DOHH2 (cell line): Measurements from ENCODE around the gene SLC22A6.

Experiments used
- H3F3A ChIP-seq: fragments of 200-600 bp; sonication (generic), shearing (Covaris generic); 2 replicates; pipeline ENCODE4 v1.6.0; 2016; ENCODE audit warnings: antibody characterized with exemption, mild to moderate bottlenecking; ENCODE audit not compliant: control insufficient read depth, insufficient read depth
- H3K27ac ChIP-seq: fragments of 200-600 bp; sonication (generic); 2 replicates; pipeline ENCODE4 v1.5.1; 2014; ENCODE audit warnings: low read depth, mild to moderate bottlenecking, low read length, moderate library complexity
- H3K27me3 ChIP-seq: fragments of 200-600 bp; sonication (generic); 2 replicates; pipeline ENCODE4 v1.6.1; 2014; ENCODE audit warnings: mild to moderate bottlenecking, low read length, mixed read lengths; ENCODE audit not compliant: control insufficient read depth
- H3K36me3 ChIP-seq: fragments of 200-600 bp; sonication (generic); 2 replicates; pipeline ENCODE4 v1.6.1; 2014; ENCODE audit warnings: mild to moderate bottlenecking, low read length, moderate library complexity, mixed read lengths; ENCODE audit not compliant: control insufficient read depth
- H3K4me1 ChIP-seq: fragments of 200-600 bp; sonication (generic); 2 replicates; pipeline ENCODE4 v1.6.1; 2014; ENCODE audit warnings: mild to moderate bottlenecking, low read length, mixed read lengths; ENCODE audit not compliant: control insufficient read depth
- H3K4me2 ChIP-seq: fragments of 200-600 bp; sonication (generic); 2 replicates; pipeline ENCODE4 v1.6.0; 2014; ENCODE audit warnings: mild to moderate bottlenecking, low read length, moderate library complexity
- H3K4me3 ChIP-seq: fragments of 200-600 bp; sonication (generic); 2 replicates; pipeline ENCODE4 v1.5.1; 2014; ENCODE audit warnings: mild to moderate bottlenecking, low read length, mixed read lengths
- H3K79me2 ChIP-seq: fragments of 200-600 bp; sonication (generic); 2 replicates; pipeline ENCODE4 v1.6.1; 2014; ENCODE audit warnings: mild to moderate bottlenecking, low read length, mixed read lengths; ENCODE audit not compliant: control insufficient read depth
- H3K9me2 ChIP-seq: fragments of 200-600 bp; sonication (generic); replicated peaks from 2 replicates; pipeline ENCODE4 v1.6.1; 2014; ENCODE audit warnings: mild to moderate bottlenecking, low read length, mixed read lengths; ENCODE audit not compliant: control insufficient read depth
- H3K9me3 ChIP-seq: fragments of 200-600 bp; sonication (generic); 2 replicates; pipeline ENCODE4 v1.6.1; 2014; ENCODE audit warnings: antibody characterized with exemption, low read length, mixed read lengths; ENCODE audit not compliant: control insufficient read depth, insufficient read depth
- H4K20me1 ChIP-seq: fragments of 200-600 bp; sonication (generic); 2 replicates; pipeline ENCODE4 v1.6.0; 2014; ENCODE audit warnings: low read depth, mild to moderate bottlenecking, antibody characterized with exemption, low read length, moderate library complexity; ENCODE audit not compliant: control insufficient read depth, insufficient read depth
- EZH2phosphoT487 ChIP-seq: fragments of 200-600 bp; sonication (generic); IDR thresholded peaks from 2 replicates; pipeline ENCODE4 v1.6.1; 2017; ENCODE audit warnings: borderline replicate concordance, mild to moderate bottlenecking, antibody characterized with exemption, low read length, moderate library complexity, mixed read lengths
- TF ChIP-seq, protein P1 (sequence below): fragments of 200-600 bp; sonication (generic); IDR thresholded peaks from one replicate; pipeline ENCODE4 v1.5.1; 2014; ENCODE audit warnings: antibody characterized with exemption, mild to moderate bottlenecking, low read depth, low read length; ENCODE audit not compliant: poor library complexity, severe bottlenecking

Gene SLC22A6

DNA sequence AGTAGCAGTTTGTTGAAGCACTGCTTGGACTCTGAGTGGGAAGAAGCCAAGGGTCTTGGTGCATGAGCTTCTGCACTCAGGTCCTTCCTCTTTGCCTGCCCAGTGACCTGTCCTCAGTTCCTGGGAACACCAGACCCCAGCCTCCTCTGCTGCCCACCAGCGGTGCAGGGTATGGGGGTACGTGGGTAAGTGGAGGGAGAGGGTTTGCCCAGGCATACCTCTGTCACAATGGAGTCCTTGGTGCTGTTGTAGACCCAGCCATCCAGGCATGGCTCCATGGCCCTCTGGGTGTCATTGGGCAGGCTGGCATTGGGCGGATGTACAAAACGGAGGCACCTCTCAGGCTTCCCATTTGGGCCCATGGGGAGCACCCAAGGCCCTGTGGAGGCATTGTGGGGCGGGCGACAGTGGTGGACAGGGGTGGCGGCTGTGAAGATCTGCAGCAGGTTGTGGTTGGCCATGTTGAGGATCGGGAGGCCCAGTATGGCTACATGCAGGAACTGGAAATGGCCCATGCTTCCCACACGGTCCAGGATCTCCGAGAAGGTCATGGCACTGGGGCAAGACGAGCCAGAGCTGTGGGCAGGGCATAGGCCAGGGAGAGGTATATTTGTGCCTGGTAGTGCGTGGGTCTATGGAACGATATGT is 29.8 kb upstream of the SLC22A6 start:
- H3K27me3 ChIP-seq: peaks cover 9% of the 10 kb centered on the region
- TF ChIP-seq, protein P1, sequence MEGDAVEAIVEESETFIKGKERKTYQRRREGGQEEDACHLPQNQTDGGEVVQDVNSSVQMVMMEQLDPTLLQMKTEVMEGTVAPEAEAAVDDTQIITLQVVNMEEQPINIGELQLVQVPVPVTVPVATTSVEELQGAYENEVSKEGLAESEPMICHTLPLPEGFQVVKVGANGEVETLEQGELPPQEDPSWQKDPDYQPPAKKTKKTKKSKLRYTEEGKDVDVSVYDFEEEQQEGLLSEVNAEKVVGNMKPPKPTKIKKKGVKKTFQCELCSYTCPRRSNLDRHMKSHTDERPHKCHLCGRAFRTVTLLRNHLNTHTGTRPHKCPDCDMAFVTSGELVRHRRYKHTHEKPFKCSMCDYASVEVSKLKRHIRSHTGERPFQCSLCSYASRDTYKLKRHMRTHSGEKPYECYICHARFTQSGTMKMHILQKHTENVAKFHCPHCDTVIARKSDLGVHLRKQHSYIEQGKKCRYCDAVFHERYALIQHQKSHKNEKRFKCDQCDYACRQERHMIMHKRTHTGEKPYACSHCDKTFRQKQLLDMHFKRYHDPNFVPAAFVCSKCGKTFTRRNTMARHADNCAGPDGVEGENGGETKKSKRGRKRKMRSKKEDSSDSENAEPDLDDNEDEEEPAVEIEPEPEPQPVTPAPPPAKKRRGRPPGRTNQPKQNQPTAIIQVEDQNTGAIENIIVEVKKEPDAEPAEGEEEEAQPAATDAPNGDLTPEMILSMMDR: no peak
- no peak for TF ChIP-seq EZH2phosphoT487
- H3K4me3 ChIP-seq: no peak overlapping the region
- H3K4me2 ChIP-seq: no peak overlapping the region
- no peaks in the 10 kb centered on the region for H3K4me1 ChIP-seq
- no peaks in the 10 kb centered on the region for H4K20me1 ChIP-seq
- H3K27ac ChIP-seq: no peak overlapping the region
- no peaks in the 10 kb centered on the region for H3F3A ChIP-seq
- H3K9me2 ChIP-seq: no peaks in the 10 kb centered on the region
- H3K79me2 ChIP-seq: no peaks in the 10 kb centered on the region
- H3K9me3 ChIP-seq: no peaks in the 10 kb centered on the region
- no peaks in the 10 kb centered on the region for H3K36me3 ChIP-seq

GRCh38 chr11:63012839-63013238 is 28.1 kb upstream of the SLC22A6 start:
- H3K4me3 ChIP-seq: no peak overlapping the region
- no peak overlapping the region for H3K4me2 ChIP-seq
- H3K4me1 ChIP-seq: no peaks in the 10 kb centered on the region
- H3K36me3 ChIP-seq: no peaks in the 10 kb centered on the region
- no peaks in the 10 kb centered on the region; the same call in 1 of the 2 replicates for H3K27me3 ChIP-seq
- no peaks in the 10 kb centered on the region for H3K9me2 ChIP-seq
- TF ChIP-seq, protein P1: no peak
- no peak for TF ChIP-seq EZH2phosphoT487
- no peaks in the 10 kb centered on the region for H3K79me2 ChIP-seq
- H3F3A ChIP-seq: no peaks in the 10 kb centered on the region
- no peak overlapping the region for H3K27ac ChIP-seq
- H3K9me3 ChIP-seq: no peaks in the 10 kb centered on the region
- H4K20me1 ChIP-seq: no peaks in the 10 kb centered on the region

- Histone ChIP-seq H3K4me3 (no peak overlapping the region), H3F3A (no peaks in the 10 kb centered on the region), H3K9me3 (no peaks in the 10 kb centered on the region), H3K27ac (no peak overlapping the region), H3K4me2 (no peak overlapping the region), H3K79me2 (no peaks in the 10 kb centered on the region), H4K20me1 (no peaks in the 10 kb centered on the region), H3K36me3 (no peaks in the 10 kb centered on the region), H3K9me2 (no peaks in the 10 kb centered on the region), H3K27me3 (no peaks in the 10 kb centered on the region; the same call in 1 of the 2 replicates), H3K4me1 (no peaks in the 10 kb centered on the region)
- TF ChIP-seq, protein P1: no peak
- TF ChIP-seq EZH2phosphoT487: no peak
These were observed 27.7 kb upstream of the SLC22A6 start for GRCh38 chr11:63012430-63012829.
